Activated CD4-positive, alpha-beta T cell treated with anti-CD3 and anti-CD28 coated beads, Interleukin-2, amount 50 U/mL, for 24 hours (primary cell): Measurements from ENCODE around the gene ROBO1.
"Not testable (repeated sequence)": the region's sequence is repeated elsewhere in the genome, so short reads cannot be mapped to it uniquely, and the experiment has no call there.

ENCODE experiments used
- DNase-seq, 2 donors: peaks; one replicate each; pipeline ENCODE4 v3.0.0-alpha.2; 2020; ENCODE audit warnings: low read depth in 1 of 2, low spot score in 1 of 2

The ROBO1 gene

GRCh38 chr3:79767905-79768267 is at the start of gene ROBO1:
Gene ROBO1 (minus strand): TSS chr3:79767998.
- no peak for DNase-seq

GRCh38 chr3:79817224-79817623 is 49.4 kb upstream of the ROBO1 start:
- DNase-seq, result no peak

DNA sequence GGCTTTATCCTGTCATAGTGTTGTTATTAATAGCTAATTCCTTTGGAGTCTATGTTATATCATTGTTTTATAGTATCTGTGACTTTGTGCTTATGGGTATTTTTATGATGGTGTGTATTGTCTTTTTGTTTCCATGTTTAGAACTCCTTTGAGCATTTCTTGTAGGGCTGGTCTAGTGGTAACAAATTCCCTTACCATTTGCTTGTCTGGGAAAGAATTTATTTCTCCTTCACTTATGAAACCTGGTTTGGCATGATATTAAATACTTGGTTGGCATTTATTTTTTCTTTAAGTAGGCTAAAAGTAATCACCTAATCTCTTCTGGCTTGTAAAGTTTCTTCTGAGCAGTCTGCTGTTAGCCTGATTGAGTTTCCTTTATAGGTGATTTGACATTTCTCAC is 47.7 kb upstream of the ROBO1 start:
- no peak for DNase-seq

DNA sequence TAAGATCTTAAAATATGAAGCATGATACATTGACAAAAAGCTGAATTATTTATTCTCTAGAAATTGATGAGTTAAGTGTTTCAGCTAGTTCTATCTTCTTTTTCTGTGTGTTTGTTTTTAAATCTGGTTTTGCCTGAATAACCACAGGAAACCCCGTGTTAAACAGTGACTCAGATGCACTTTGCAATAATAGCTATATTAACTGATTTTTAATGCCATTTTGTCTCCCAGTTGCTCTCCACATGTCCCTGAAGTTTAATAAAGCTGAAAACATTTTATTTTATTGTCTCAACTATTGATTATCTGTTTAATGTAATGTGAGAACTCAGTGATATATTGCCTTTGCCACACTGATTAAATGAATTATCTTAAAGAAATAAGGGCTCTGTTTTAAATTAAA is 42.8 kb upstream of the ROBO1 start:
- no peak for DNase-seq

- DNase-seq, result no peak
These were observed 42.3 kb upstream of the ROBO1 start for GRCh38 chr3:79810092-79810491.

DNA sequence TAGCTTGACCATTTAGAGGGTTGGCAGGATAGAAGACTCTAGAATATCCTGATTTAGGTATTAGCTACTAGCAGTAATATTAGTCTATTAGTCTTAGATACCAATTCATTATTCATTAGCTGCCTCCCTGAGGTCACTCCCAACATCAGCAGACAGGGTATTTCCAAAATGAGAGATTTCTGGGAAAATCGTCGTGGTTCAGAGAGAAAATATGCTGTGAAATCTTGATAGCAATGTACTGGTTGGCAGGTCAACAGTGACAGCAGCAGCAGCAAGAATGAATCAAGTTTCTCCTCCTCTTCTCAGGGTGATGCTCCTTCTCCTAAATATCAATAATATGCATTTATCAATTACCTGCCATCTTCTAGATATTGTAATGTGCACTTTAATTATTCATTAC is 41.3 kb upstream of the ROBO1 start:
- no peak for DNase-seq

DNA sequence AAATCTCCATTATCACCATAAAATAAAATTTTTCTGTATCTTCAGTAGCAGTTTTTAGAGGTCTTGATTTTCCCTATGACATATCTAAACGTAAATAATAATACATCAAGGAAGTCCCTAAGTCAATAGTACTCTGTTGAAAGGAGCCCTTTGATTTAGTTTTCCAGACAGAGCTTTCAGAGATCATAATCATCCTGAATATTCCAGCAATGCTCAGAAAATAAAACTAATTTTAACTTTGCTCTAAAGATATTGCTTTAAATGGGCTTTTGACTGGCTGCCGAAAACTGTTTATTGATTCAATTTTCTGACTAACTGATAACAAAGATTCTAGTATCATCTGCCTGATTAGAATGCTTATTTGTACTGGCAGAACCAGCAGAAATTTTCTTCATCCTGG is 40.7 kb upstream of the ROBO1 start:
- DNase-seq, result no peak

DNA sequence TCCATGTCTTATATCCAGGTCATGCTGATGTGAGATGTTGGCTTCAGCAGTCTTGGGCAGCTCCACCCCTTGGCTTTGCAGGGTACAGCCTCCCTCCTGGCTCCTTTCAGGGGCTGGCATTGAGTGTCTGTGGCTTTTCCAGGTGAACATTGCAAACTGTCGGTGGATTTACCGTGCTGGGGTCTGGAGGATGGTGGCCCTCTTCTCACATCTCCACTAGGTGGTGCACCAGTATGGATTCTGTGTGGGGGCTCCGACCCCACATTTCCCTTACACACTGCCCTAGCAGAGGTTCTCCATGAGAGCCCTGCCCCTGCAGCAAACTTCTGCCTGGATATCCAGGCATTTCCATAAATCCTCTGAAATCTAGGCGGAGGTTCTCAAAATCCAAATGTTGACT is 22.4 kb upstream of the ROBO1 start:
- DNase-seq, result not testable (repeated sequence)

- DNase-seq, result no peak
These were observed 5.5 kb upstream of the ROBO1 start for GRCh38 chr3:79773291-79773690.

DNA sequence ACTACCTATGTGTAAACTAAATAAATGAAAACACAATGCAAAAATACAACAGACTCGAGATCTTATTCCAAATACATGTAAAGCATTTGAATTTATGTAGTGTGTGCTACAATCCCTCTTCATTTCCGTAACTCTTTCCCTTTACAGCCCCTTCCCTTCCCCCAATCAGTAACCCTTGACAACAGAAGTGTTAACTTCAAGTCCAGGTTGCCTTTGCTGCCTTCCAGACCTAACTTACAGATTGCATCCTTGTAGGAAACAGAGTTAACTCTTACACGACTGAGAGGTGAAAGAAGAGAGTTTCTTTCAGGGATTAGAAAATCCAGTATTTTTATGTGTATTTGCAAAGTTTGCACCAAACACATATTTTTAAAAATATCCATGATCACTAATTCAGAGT is 1.4 kb upstream of the ROBO1 start:
- no peak for DNase-seq

GRCh38 chr3:79767194-79767904 is 449 bp downstream of the ROBO1 start:
- no peak for DNase-seq

DNA sequence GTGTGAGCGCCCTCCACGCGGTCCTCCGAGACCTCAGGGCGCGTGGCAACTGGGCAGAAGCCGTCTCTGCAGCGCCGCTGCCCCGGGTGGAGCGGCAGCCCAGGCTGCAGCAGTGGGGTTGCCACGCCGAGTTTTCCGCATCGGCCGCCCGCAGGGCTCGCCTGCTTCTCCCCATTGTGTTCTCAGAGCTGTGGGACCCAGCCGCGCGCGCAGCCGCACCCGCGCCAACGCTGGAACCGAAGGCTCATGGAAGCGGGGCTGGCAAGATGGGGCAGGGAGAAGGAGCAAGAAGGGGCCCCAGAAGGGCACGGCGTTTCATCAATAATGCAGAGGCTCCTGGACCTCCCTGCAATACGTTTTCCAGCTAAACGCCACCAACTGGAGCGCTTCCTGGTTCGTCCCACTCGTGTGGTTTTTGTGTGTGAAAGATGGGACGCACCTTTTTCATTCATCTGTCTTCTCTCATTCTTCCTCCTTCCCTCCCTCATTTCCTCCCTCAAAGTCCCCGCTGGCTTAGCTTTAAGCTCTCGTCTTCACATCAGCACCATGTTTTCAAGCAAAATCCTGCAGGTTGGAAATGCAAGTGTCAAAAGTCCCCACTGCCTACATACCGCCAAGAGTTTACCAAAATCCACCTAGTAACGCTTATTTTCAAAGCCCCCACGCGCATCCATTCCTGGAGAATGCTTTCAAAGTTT is 1.2 kb downstream of the ROBO1 start:
- DNase-seq, result no peak

DNA sequence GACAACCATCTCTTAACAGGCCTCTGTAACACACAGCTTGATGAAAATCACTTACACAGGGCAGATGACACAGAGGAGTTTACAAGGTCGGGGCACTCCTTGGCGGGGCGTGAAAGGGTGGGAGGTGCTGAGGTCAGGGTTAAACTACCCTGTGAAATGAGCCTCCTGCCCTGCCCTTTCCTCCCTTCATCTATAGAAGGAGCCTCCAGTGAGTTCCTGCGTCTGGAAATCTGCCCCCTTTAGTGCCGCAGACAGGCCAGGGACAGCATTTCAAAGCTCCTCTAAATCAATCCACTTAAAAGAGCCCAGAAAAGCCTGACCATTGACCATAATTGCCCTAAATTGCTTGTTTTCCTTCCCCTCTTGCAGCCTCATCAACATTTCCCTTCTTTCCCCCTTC is 1.9 kb downstream of the ROBO1 start:
- no peak for DNase-seq

- DNase-seq, result no peak
These were observed 6.4 kb downstream of the ROBO1 start for GRCh38 chr3:79761441-79761840.

GRCh38 chr3:79751703-79752102 is 16.1 kb downstream of the ROBO1 start:
- DNase-seq, result no peak

DNA sequence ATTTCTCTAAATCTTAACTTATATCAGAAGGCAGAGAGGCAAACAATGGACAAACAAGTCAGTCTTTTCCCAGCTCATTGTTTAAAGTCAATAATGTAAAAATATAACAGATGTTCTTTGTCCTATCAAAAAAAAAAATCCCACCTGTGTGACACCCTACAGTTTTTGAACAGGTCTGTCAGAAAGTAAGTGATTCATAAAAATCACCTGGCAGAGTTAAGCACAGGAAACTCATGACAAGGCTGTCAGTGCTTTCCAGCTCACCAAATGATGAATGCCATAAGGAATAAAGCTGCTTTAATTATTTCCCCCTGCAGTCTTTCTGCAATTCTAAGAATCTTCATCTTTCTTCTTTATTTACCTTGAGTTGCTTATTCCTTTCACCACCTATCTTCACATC is 30.3 kb downstream of the ROBO1 start:
- no peak for DNase-seq

DNA sequence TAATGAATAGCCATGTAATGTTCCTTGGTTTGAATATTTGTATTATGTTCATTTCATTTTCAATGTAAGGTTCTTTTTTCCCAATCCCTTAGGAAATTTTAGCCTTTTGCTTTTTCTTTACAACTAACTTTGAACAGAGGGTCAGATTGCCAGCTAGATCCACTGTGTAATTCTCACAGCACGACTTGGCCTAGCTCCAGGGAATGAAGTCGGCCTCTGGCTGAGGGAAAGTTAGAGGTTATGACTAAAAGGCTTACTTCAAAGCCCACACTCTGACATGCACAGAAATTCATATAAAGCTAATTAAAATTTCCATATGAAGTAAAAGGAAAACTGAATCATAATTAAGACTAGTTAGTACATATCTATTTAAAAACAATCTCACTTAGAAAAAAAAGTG is 38.7 kb downstream of the ROBO1 start:
- DNase-seq, result no peak

- no peak for DNase-seq
These were observed 41.0 kb downstream of the ROBO1 start for GRCh38 chr3:79726786-79727185.

GRCh38 chr3:79724206-79724605 is 43.6 kb downstream of the ROBO1 start:
- DNase-seq, result no peak

DNA sequence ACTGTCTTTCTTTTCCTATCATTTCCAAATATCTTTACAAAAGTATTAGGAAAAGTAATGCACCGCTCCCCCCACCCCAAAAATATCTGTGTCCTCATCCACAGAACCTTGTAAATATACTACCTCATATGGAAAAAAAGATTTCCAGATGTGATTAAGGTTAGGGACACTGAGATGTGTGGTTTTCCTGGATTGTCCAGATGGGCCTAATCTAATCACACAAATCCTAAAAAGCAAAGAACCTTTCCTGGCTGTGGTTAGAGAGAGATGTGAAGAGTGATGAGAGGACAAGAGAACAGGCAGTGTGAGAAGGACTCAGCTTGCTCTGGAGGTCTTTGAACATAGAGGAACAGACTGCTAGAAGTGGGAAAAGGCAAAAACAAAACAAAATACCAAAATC is 77.7 kb downstream of the ROBO1 start:
- DNase-seq, result no peak

GRCh38 chr3:79685108-79685507 is 82.7 kb downstream of the ROBO1 start:
- DNase-seq, result no peak

- no peak for DNase-seq
These were observed 83.8 kb downstream of the ROBO1 start for GRCh38 chr3:79684041-79684440.

DNA sequence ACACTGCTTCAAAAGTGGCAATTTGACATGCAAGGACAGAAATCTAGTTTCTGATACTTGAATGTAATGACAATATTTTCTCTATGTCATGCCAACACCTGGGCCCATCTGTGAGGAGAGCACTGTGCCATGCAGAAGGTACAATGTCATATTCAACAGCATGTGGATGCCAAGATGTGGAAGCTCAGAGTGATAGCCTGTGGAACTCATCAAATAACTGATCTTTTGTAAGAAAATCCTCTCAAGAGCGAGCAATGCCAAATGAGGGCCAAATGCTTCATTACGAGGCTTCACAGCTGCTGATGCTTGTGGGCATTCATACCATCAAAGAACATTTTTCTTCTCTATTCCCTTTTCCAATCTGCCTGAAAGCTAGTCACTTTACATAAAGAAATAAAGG is 95.1 kb downstream of the ROBO1 start:
- no peak for DNase-seq
